Body of pancreas (tissue), 4 donors: Measurements from ENCODE around the gene APBA1. TPM values are rescaled to one million over a fixed set of nuclear protein-coding genes. Genes with fewer than 3 reads are reported as not detected.

Source experiments
- ATAC-seq: fragments of 150-250 bp; one replicate; pipeline ENCODE4 v1.9.1; 2016
- DNase-seq, 4 donors: peaks; one replicate each; pipeline ENCODE4 v3.0.0-alpha.2; 2019
- H3K27ac ChIP-seq, 4 donors: fragments of 200-600 bp; sonication (generic); 1 replicate in 3 of 4; 2 replicates in 1 of 4; pipeline versions ENCODE4 v1.5.1 to v1.6.1; 2016 to 2019; ENCODE audit warnings: mild to moderate bottlenecking in 1 of 4, mixed read lengths in 1 of 4, moderate library complexity in 1 of 4
- H3K27me3 ChIP-seq, 2 donors: fragments of 200-600 bp; sonication (generic); one replicate each; pipeline ENCODE4 v1.6.0; 2016; ENCODE audit warnings: mild to moderate bottlenecking in 1 of 2
- H3K36me3 ChIP-seq, 2 donors: fragments of 200-600 bp; sonication (generic); replicated peaks in 1 of 2; 2 replicates each; pipeline ENCODE4 v1.5.1; 2016; ENCODE audit warnings: low read depth in 2 of 2; ENCODE audit not compliant: insufficient read depth in 1 of 2
- H3K4me1 ChIP-seq: fragments of 200-600 bp; sonication (generic); one replicate; pipeline ENCODE4 v1.6.0; 2016
- H3K4me3 ChIP-seq, 2 donors: fragments of 200-600 bp; sonication (generic); 1 replicate in 1 of 2; 2 replicates in 1 of 2; pipeline ENCODE4 v1.5.1; 2016 to 2019
- H3K9me3 ChIP-seq, 3 donors: fragments of 200-600 bp; sonication (generic); 1 replicate in 2 of 3; 2 replicates in 1 of 3; pipeline ENCODE4 v1.5.1; 2016
- POLR2A ChIP-seq, 3 donors: fragments of 450-650 bp; IDR thresholded peaks; one replicate each; pipeline ENCODE4 v1.6.1; 2016; ENCODE audit warnings: antibody characterized with exemption in 3 of 3, mild to moderate bottlenecking in 2 of 3
- WGBS, 2 donors: methylation state at CpG; one replicate each; pipeline ENCODE4 v1.1.5; 2017; 5-methylcytosine and 5-hydroxymethylcytosine counted together
- intact Hi-C: fragments of 100-400 bp; cut with DNase I; formaldehyde crosslinking; loops from one replicate; pipeline ENCODE4 v1.15.1; 2023
- total RNA-seq, 2 donors: library from RNA; depleted of rRNA; stranded (reverse); fragments of >200 nt; gene quantifications; one replicate each; pipeline ENCODE4 v1.1.0, GENCODE V29; 2016
- TF ChIP-seq, protein P1 (sequence below), 7 experiments: fragments of 450-650 bp in 4 of 7; fragments of 200-600 bp in 3 of 7; sonication (generic) in 3 of 7; IDR thresholded peaks; one replicate each; pipeline ENCODE4 v1.5.1; 2016 to 2019; ENCODE audit warnings: antibody characterized with exemption in 7 of 7

Gene APBA1
- total RNA-seq, 2 donors from 2014 or later, result 3.3 to 3.6 TPM

DNA sequence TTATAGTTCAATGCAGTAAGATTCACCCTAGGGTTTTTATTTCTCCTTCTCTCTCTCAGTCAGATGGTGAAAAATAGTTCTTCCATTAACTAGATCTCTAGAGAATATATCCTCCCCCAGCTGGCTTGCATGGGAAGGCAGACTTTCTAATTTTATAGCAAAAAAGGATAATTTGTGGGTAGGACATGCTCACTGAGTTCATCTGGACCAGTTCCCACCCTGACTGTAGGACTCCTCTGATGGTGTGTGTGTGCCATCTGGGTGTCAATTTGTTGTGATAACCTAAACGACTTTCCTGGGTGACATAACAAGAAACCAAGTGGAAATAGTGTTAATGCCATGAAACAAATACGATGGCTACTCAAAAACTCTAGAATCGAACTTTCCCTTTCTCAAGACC, 44.9 kb downstream of the APBA1 start:
- DNase-seq (no peak), ATAC-seq (no peak)
- Histone ChIP-seq H3K9me3 (no peaks in the 10 kb centered on the region), H3K4me3 (no peak overlapping the region), H3K4me1 (no peaks in the 10 kb centered on the region), H3K27me3 (no peaks in the 10 kb centered on the region), H3K27ac (no peak overlapping the region), H3K36me3 (no peaks in the 10 kb centered on the region)
- intact Hi-C loops, result no loop called here
- 64 to 77% methylated on average over 3 of the region's 3 CpGs for WGBS, 2 donors
- TF ChIP-seq POLR2A (IDR thresholded peaks at IDR 0.05), result no peak
- TF ChIP-seq, protein P1, sequence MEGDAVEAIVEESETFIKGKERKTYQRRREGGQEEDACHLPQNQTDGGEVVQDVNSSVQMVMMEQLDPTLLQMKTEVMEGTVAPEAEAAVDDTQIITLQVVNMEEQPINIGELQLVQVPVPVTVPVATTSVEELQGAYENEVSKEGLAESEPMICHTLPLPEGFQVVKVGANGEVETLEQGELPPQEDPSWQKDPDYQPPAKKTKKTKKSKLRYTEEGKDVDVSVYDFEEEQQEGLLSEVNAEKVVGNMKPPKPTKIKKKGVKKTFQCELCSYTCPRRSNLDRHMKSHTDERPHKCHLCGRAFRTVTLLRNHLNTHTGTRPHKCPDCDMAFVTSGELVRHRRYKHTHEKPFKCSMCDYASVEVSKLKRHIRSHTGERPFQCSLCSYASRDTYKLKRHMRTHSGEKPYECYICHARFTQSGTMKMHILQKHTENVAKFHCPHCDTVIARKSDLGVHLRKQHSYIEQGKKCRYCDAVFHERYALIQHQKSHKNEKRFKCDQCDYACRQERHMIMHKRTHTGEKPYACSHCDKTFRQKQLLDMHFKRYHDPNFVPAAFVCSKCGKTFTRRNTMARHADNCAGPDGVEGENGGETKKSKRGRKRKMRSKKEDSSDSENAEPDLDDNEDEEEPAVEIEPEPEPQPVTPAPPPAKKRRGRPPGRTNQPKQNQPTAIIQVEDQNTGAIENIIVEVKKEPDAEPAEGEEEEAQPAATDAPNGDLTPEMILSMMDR (IDR thresholded peaks at IDR 0.05), result no peak

DNA sequence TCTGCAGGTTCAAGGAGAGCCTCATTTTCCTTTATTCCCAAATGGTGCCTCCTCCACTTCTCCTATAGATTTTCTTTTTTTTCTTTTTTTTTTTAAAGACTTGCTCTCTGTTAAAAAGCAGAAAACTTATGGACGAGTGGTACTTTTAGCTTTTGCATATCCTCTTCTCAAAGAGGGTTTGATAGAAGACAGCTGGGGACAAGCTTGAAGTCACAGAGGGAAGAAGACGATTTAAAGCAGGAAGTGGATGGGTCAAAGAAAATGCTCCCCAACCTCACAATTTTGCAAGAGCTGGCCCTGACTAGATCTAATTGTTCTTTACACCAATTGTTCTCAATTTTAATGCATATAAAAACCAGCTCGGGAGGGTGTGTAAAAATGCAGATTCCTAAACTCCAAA, 48.9 kb downstream of the APBA1 start:
- Histone ChIP-seq H3K36me3 (no peaks in the 10 kb centered on the region), H3K27me3 (no peaks in the 10 kb centered on the region), H3K27ac (no peak overlapping the region), H3K4me3 (no peak overlapping the region), H3K9me3 (no peaks in the 10 kb centered on the region), H3K4me1 (no peaks in the 10 kb centered on the region)
- WGBS, 2 donors, result 70 to 79% methylated on average over 3 of the region's 3 CpGs
- no peak for DNase-seq
- no peak for ATAC-seq
- intact Hi-C loops, result no loop called here
- TF ChIP-seq, protein P1 (IDR thresholded peaks at IDR 0.05), result no peak
- no peak for TF ChIP-seq POLR2A (IDR thresholded peaks at IDR 0.05)

GRCh38 chr9:69622676-69623075, 49.5 kb downstream of the APBA1 start:
- Histone ChIP-seq H3K27ac (no peak overlapping the region), H3K4me3 (no peak overlapping the region), H3K36me3 (no peaks in the 10 kb centered on the region), H3K27me3 (no peaks in the 10 kb centered on the region), H3K9me3 (no peaks in the 10 kb centered on the region), H3K4me1 (no peaks in the 10 kb centered on the region)
- WGBS, 2 donors, result 84 to 91% methylated on average over 3 of the region's 3 CpGs
- TF ChIP-seq POLR2A (IDR thresholded peaks at IDR 0.05), result no peak
- TF ChIP-seq, protein P1 (IDR thresholded peaks at IDR 0.05), result no peak
- intact Hi-C loops, result no loop called here
- DNase-seq (no peak), ATAC-seq (no peak)

DNA sequence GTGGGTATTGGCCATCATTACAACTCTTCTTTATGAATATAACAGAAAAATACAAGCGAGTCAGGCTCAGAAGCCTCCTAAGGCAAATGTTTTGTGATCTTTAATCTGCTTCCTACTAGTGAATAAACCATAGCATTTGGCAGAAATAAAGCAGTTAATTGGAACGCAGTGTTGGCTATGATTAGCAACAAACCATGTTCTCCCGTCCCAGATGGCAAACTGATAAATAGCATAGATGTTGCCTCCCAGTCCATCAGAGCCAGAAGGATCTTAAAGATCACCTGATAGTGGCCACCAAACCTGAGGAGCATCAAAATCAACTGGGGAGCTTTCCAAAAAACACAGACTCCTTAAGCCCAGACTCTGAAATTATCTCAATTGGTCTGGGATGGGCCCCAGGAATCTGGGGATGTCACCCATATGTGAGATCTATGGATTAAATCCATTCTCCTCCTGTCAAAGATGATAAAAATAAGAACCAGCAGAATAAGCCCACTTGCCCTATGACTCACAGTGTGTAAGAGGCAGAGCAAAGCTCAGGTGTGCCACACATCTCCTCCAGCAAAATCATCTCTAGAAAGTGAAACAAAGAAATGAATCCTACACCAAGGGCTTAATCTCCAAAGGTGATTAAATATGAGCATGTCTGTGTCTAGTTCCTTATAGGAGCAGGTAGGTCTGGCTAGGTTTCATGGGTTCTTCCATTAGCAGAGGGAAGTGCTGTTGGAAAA, 50.3 kb downstream of the APBA1 start:
- ATAC-seq (no peak), DNase-seq (no peak)
- no peak overlapping the region for H3K27ac ChIP-seq
- intact Hi-C loops, result no loop called here
- no peak overlapping the region for H3K4me3 ChIP-seq
- WGBS, 2 donors, result 79 to 87% methylated on average over 3 of the region's 3 CpGs
- no peaks in the 10 kb centered on the region for H3K27me3 ChIP-seq
- no peaks in the 10 kb centered on the region for H3K9me3 ChIP-seq
- H3K4me1 ChIP-seq, result no peaks in the 10 kb centered on the region
- H3K36me3 ChIP-seq, result no peaks in the 10 kb centered on the region
- TF ChIP-seq POLR2A (IDR thresholded peaks at IDR 0.05), result no peak
- TF ChIP-seq, protein P1 (IDR thresholded peaks at IDR 0.05), result no peak

DNA sequence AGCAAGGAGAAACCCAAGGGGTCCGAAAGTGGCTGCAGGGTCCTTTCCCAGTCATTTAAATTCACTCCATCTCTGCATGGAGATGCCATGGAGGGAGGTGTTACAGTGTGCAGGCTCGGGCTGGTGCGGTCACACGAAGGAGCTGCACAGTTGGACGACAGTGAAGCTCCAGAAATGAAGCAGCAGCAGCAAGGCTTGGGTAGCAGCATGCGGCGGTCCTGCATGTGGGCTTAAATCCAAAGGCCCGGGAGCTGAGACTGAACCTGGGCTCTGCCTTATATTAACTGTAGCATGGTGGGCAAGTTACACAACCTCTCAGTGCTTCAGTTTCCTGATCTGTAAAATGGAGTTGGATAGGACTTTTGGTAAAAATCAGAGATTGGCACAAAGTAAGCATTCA, 51.4 kb downstream of the APBA1 start:
- H3K27ac ChIP-seq, result no peak overlapping the region
- TF ChIP-seq, protein P1 (IDR thresholded peaks at IDR 0.05), result no peak
- TF ChIP-seq POLR2A (IDR thresholded peaks at IDR 0.05), result no peak
- no peaks in the 10 kb centered on the region for H3K36me3 ChIP-seq
- intact Hi-C loops, result no loop called here
- no peak overlapping the region for H3K4me3 ChIP-seq
- H3K9me3 ChIP-seq, result no peaks in the 10 kb centered on the region
- H3K27me3 ChIP-seq, result no peaks in the 10 kb centered on the region
- ATAC-seq (no peak), DNase-seq (no peak)
- 91 to 93% methylated on average over 8 of the region's 8 CpGs for WGBS, 2 donors
- H3K4me1 ChIP-seq, result no peaks in the 10 kb centered on the region
